K562 (cell line): ENCODE results near the gene KMT2E. TPM values are rescaled to one million over a fixed set of nuclear protein-coding genes. Genes with fewer than 3 reads are reported as not detected.

ENCODE experiments used
- ATAC-seq: fragments of 200-7000 bp; cut with Tn5 transposase; 3 replicates; pipeline ENCODE4 v1.9.1; 2020; ENCODE audit warnings: moderate library complexity
- BruUV-seq: library from RNA; stranded (reverse); fragments of 400-500 nt; replicated peaks from 2 replicates; lab custom pipeline; 2021; lab: Mats Ljungman, UMichigan
- CTCF ChIA-PET: fragments of 300-600 bp; formaldehyde crosslinking; extraction: SDS; loops from one replicate; lab custom pipeline; 2021; ENCODE audit warnings: low intra/inter-chr PET ratio; lab: Yijun Ruan, JAX
- POLR2A ChIA-PET: fragments of 300-600, 350-650 bp; sonication (Branson Sonifier 250); formaldehyde crosslinking; extraction: SDS; loops from one replicate; lab custom pipeline; 2021; ENCODE audit warnings: antibody characterized with exemption, inconsistent platforms; lab: Yijun Ruan, JAX
- DNase-seq, 4 experiments: peaks; one replicate each; pipeline versions ENCODE4 v3.0.0 to v3.0.0-alpha.2; 2011 to 2018; ENCODE audit warnings: low spot score in 3 of 4, mixed read lengths in 3 of 4; ENCODE audit errors: extremely low read depth in 1 of 4
- FAIRE-seq: peaks from 2 replicates; lab custom pipeline; 2011; peaks lifted over from hg19 to GRCh38; lab: Jason Lieb, UNC
- H2AFZ ChIP-seq: 2 replicates; pipeline ENCODE4 v1.6.0; 2011; ENCODE audit warnings: low read depth, low read length, control low read depth, inconsistent platforms
- H3K27ac ChIP-seq: fragments of 200-600 bp; 3 replicates; pipeline ENCODE4 v1.8.0; 2011; ENCODE audit warnings: low read depth, mild to moderate bottlenecking, control low read depth, inconsistent platforms, low read length, moderate library complexity, mixed read lengths; ENCODE audit errors: extremely low read depth
- H3K27me3 ChIP-seq, 2 experiments: fragments of 300-600 bp in 1 of 2; 2 replicates in 1 of 2; 3 replicates in 1 of 2; pipeline versions ENCODE4 v1.6.0 to v1.8.0; 2011; ENCODE audit warnings: inconsistent platforms in 2 of 2, low read length in 2 of 2, mild to moderate bottlenecking in 1 of 2, mixed read lengths in 1 of 2, moderate library complexity in 1 of 2; ENCODE audit not compliant: control insufficient read depth in 2 of 2, insufficient read depth in 2 of 2
- H3K36me3 ChIP-seq: fragments of 300-600 bp; 3 replicates; pipeline ENCODE4 v1.8.0; 2011; ENCODE audit warnings: mild to moderate bottlenecking, low read length, inconsistent platforms; ENCODE audit not compliant: control insufficient read depth, insufficient read depth
- H3K4me1 ChIP-seq, 2 experiments: fragments of 200-600 bp in 1 of 2; replicated peaks in 1 of 2; 2 replicates in 1 of 2; 3 replicates in 1 of 2; pipeline versions ENCODE4 v1.5.1 to v1.8.0; 2011; ENCODE audit warnings: inconsistent platforms in 2 of 2, low read length in 2 of 2, mild to moderate bottlenecking in 1 of 2, mixed read lengths in 1 of 2, moderate library complexity in 1 of 2; ENCODE audit not compliant: control insufficient read depth in 2 of 2, insufficient read depth in 2 of 2
- H3K4me2 ChIP-seq: 2 replicates; pipeline ENCODE4 v1.6.1; 2011; ENCODE audit warnings: low read length, control low read depth, inconsistent platforms, mixed read lengths; ENCODE audit not compliant: insufficient read depth
- H3K4me3 ChIP-seq: fragments of 200-600 bp; sonication (generic), shearing (Covaris generic); 2 replicates; pipeline ENCODE4 v1.5.1; 2016; ENCODE audit warnings: control low read depth, inconsistent platforms
- H3K79me2 ChIP-seq: fragments of 200-600 bp; 3 replicates; pipeline ENCODE4 v1.8.0; 2011; ENCODE audit warnings: low read length, inconsistent platforms; ENCODE audit not compliant: control insufficient read depth, insufficient read depth
- H3K9ac ChIP-seq, 2 experiments: 2 replicates each; pipeline versions ENCODE4 v1.6.0 to v1.6.1; 2011; ENCODE audit warnings: low read depth in 2 of 2, low read length in 2 of 2, control low read depth in 1 of 2, inconsistent platforms in 1 of 2, mild to moderate bottlenecking in 1 of 2, mixed read lengths in 1 of 2; ENCODE audit not compliant: insufficient read depth in 1 of 2
- H3K9me1 ChIP-seq: one replicate; pipeline ENCODE4 v1.6.0; 2011; ENCODE audit warnings: inconsistent platforms, mild to moderate bottlenecking, low read length, moderate library complexity; ENCODE audit not compliant: control insufficient read depth, insufficient read depth
- H3K9me3 ChIP-seq: replicated peaks from 2 replicates; pipeline ENCODE4 v1.5.1; 2011; ENCODE audit warnings: low read depth, low read length, inconsistent platforms; ENCODE audit not compliant: control insufficient read depth, insufficient read depth
- H4K20me1 ChIP-seq: replicated peaks from 2 replicates; pipeline ENCODE4 v1.6.1; 2011; ENCODE audit warnings: low read length, inconsistent platforms, mixed read lengths; ENCODE audit not compliant: control insufficient read depth, insufficient read depth
- ARNT ChIP-seq, 2 experiments: fragments of 450-650 bp; IDR thresholded peaks; 2 replicates each; pipeline ENCODE4 v1.6.1; 2016; ENCODE audit warnings: mild to moderate bottlenecking in 1 of 2
- E2F3 ChIP-seq: fragments of 250-450 bp; sonication (Bioruptor Pico); IDR thresholded peaks from 2 replicates; pipeline ENCODE4 v1.4.0; 2020; ENCODE audit warnings: mild to moderate bottlenecking
- ERF ChIP-seq: fragments of 450-650 bp; formaldehyde crosslinking; IDR thresholded peaks from 2 replicates; pipeline ENCODE4 v1.4.0; 2020; ENCODE audit warnings: mild to moderate bottlenecking, mixed read lengths
- KLF10 ChIP-seq: fragments of 250-450 bp; sonication (Bioruptor Pico); IDR thresholded peaks from 2 replicates; pipeline ENCODE4 v1.6.1; 2021; ENCODE audit warnings: matching md5 sums
- KLF6 ChIP-seq: fragments of 250-450 bp; sonication (Bioruptor Pico); IDR thresholded peaks from 2 replicates; pipeline ENCODE4 v1.4.0; 2020; ENCODE audit warnings: mild to moderate bottlenecking, moderate library complexity, borderline replicate concordance
- SIN3A ChIP-seq, 2 experiments: fragments of 150-350 bp in 1 of 2; IDR thresholded peaks; 2 replicates each; pipeline ENCODE4 v1.6.1; 2011 to 2016; ENCODE audit warnings: borderline replicate concordance in 2 of 2, low read depth in 2 of 2, low read length in 2 of 2, mild to moderate bottlenecking in 2 of 2, moderate library complexity in 2 of 2; ENCODE audit not compliant: control insufficient read depth in 1 of 2
- SMAD3 ChIP-seq: fragments of 450-650 bp; formaldehyde crosslinking; conservative IDR thresholded peaks from 2 replicates; pipeline ENCODE4 v1.4.0; 2020; ENCODE audit warnings: mild to moderate bottlenecking
- TCF3 ChIP-seq: sonication (generic); formaldehyde crosslinking; IDR thresholded peaks from 2 replicates; pipeline ENCODE4 v1.4.0; 2020; ENCODE audit warnings: mild to moderate bottlenecking, missing genetic modification reagents
- ZNF143 ChIP-seq: sonication (generic); formaldehyde crosslinking; IDR thresholded peaks from 2 replicates; pipeline ENCODE4 v1.9.0; 2022; ENCODE audit warnings: mild to moderate bottlenecking, missing genetic modification reagents
- WGBS: fragments of 100-300 bp; shearing (Covaris generic); methylation state at CpG from one replicate; pipeline ENCODE4 v1.1.6; 2016; ENCODE audit warnings: low coverage, mixed read lengths; ENCODE audit not compliant: insufficient coverage; ENCODE audit errors: missing lambda C conversion rate; 5-methylcytosine and 5-hydroxymethylcytosine counted together
- in situ Hi-C: fragments of 300-500 bp; cut with MboI; formaldehyde crosslinking; loops from 4 replicates; pipeline ENCODE4 v1.15.0; 2018; ENCODE audit warnings: inconsistent platforms, mixed read lengths
- intact Hi-C: fragments of 100-400 bp; cut with micrococcal nuclease; formaldehyde crosslinking; loops from 2 replicates; pipeline ENCODE4 v1.14.2; 2022
- polyA plus RNA-seq, 8 experiments: library from polyadenylated mRNA; depleted of rRNA in 4 of 8; stranded (reverse) in 5 of 8; unstranded in 3 of 8; fragments of >200 nt; fragmentation: Nextera tagmentation in 2 of 8; fragmentation: Illumina TruSeq in 1 of 8; extraction: Ambion mirVana in 2 of 8; extraction: Trizol in 1 of 8; gene quantifications; 2 replicates each; pipeline versions ENCODE4 v1.2.1 to v1.2.3, GENCODE V29; 2011 to 2014; ENCODE audit warnings: inconsistent platforms in 1 of 8, missing spikeins in 1 of 8
- total RNA-seq, 7 experiments: library from RNA; depleted of rRNA in 6 of 7; stranded (reverse); fragments of >200 nt in 6 of 7; fragmentation: Illumina TruSeq in 2 of 7; extraction: Trizol in 2 of 7; gene quantifications; 2 replicates each; pipeline versions ENCODE4 v1.2.1 to v1.2.3, GENCODE V29; 2011 to 2021; ENCODE audit warnings: low replicate concordance in 1 of 7
- TF ChIP-seq, protein P1 (sequence below): fragments of 250-450 bp; sonication (Bioruptor Pico); IDR thresholded peaks from 2 replicates; pipeline ENCODE4 v1.6.1; 2021; ENCODE audit warnings: mild to moderate bottlenecking

Gene KMT2E
- total and polyA plus RNA-seq, 9 of the 15 experiments (the other 6 are each of a cell fraction or from before 2014, with no cell fraction given), result 8.9 to 55.3 (median 38.1) TPM

DNA sequence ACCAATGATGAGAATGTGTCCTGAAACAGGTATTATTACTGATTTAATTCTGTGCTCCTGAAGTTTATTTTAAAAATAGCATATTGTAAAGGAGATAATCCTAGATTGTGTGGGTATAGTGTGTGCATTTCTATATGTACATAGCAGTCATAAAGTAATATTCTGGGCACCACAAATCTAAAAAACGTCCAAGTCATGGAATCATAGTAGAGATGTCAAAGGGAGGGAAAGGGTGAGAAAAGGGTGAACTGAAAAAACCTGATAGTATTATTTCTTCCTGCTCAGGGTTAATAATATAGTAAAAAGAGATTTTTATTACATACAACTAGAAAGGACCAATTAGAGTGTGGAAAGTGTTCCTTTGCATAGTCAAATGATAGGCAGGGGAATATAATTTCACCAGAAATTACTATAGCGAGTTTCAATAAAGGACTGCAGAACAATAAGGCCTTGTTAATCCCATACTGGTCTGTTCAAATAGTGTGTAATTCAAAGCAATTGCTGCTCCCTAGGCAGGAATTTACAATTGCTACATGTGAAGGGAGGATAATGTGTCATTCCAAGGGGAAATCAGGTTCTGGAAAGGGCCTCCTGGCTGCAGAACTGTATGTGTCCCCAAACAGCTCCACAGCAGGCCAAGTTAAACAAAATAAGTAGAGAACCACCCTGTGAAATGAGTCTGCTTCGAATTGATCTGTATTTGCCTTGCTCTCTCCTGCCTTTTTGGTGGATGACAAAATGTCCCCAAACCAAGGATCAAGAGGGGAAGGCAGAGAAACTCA lies 42.5 kb upstream of the KMT2E start:
- ATAC-seq, result no peak
- Histone ChIP-seq H4K20me1 (no peaks in the 10 kb centered on the region), H3K9me1 (no peaks in the 10 kb centered on the region), H2AFZ (no peak overlapping the region), H3K4me1 (peaks cover 8 to 11% of the 10 kb centered on the region in 2 experiments; a peak in 4 of 5 replicates), H3K79me2 (no peaks in the 10 kb centered on the region), H3K27ac (no peak overlapping the region), H3K27me3 (no peaks in the 10 kb centered on the region; a peak in 1 of 5 replicates), H3K9ac (no peak overlapping the region), H3K9me3 (no peaks in the 10 kb centered on the region), H3K4me2 (no peak overlapping the region), H3K36me3 (no peaks in the 10 kb centered on the region), H3K4me3 (no peak overlapping the region)
- POLR2A ChIA-PET, result interaction anchor here (0.6 to 2.5 kb wide), 5 partner anchors 9 to 547 kb away, joined by 3 to 15 read pairs (median 5); no protein-coding TSS in a partner anchor
- in situ Hi-C loops, result no loop called here
- no peak for FAIRE-seq
- WGBS, result 27% methylated on average over 3 of the region's 3 CpGs
- no TSS peak for BruUV-seq
- CTCF ChIA-PET, result no interaction called here
- intact Hi-C loops, result no loop called here
- TF ChIP-seq KLF6, result no peak
- DNase-seq, result no peak

GRCh38 chr7:104972500-104972899 lies 41.5 kb upstream of the KMT2E start:
- no peak for FAIRE-seq
- Histone ChIP-seq H3K4me2 (no peak overlapping the region), H3K36me3 (no peaks in the 10 kb centered on the region), H3K9me1 (no peaks in the 10 kb centered on the region), H2AFZ (no peak overlapping the region), H3K4me1 (peaks cover 2% of the 10 kb centered on the region in 2 experiments; a peak in 4 of 5 replicates), H3K9me3 (no peaks in the 10 kb centered on the region), H3K27me3 (no peaks in the 10 kb centered on the region; a peak in 1 of 5 replicates), H3K79me2 (no peaks in the 10 kb centered on the region), H3K4me3 (no peak overlapping the region), H3K27ac (no peak overlapping the region), H3K9ac (no peak overlapping the region), H4K20me1 (no peaks in the 10 kb centered on the region)
- ChIA-PET CTCF (no interaction called here), POLR2A (interaction anchor here (0.6 to 2.5 kb wide), 5 partner anchors 8 to 546 kb away, joined by 3 to 15 read pairs (median 5); no protein-coding TSS in a partner anchor)
- in situ Hi-C loops, result no loop called here
- no peak for ATAC-seq
- 35% methylated on average over 5 of the region's 5 CpGs for WGBS
- no TSS peak for BruUV-seq
- DNase-seq, result no peak
- intact Hi-C loops, result no loop called here
- TF ChIP-seq, protein P1, sequence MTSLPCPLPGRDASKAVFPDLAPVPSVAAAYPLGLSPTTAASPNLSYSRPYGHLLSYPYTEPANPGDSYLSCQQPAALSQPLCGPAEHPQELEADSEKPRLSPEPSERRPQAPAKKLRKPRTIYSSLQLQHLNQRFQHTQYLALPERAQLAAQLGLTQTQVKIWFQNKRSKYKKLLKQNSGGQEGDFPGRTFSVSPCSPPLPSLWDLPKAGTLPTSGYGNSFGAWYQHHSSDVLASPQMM (CRISPR knock-in tag), result no peak
- TF ChIP-seq SMAD3 (CRISPR knock-in tag), result no peak
- TF ChIP-seq ERF, result no peak
- TF ChIP-seq E2F3, result no peak
- TF ChIP-seq ZNF143 (CRISPR knock-in tag), result no peak
- TF ChIP-seq ARNT (IDR thresholded peaks at IDR 0.05), result no peak
- TF ChIP-seq SIN3A (IDR thresholded peaks at IDR 0.05; ENCODE audit: borderline replicate concordance in 2 of 2, control insufficient read depth in 1 of 2, low read depth in 2 of 2, low read length in 2 of 2), result no peak
- TF ChIP-seq KLF10, result no peak
- no peak for TF ChIP-seq TCF3 (CRISPR knock-in tag)
